HG03439 (cell line): ENCODE results near the gene MAGEA11.
"Not testable (repeated sequence)": the region's sequence is repeated elsewhere in the genome, so short reads cannot be mapped to it uniquely, and the experiment has no call there.

Experiments used
- ATAC-seq: cut with Tn5 transposase; IDR thresholded peaks from one replicate; pipeline ENCODE4 v1.9.1; 2021; ENCODE audit warnings: mild to moderate bottlenecking, moderate library complexity; ENCODE audit not compliant: unreplicated experiment

The MAGEA11 gene, protein sequence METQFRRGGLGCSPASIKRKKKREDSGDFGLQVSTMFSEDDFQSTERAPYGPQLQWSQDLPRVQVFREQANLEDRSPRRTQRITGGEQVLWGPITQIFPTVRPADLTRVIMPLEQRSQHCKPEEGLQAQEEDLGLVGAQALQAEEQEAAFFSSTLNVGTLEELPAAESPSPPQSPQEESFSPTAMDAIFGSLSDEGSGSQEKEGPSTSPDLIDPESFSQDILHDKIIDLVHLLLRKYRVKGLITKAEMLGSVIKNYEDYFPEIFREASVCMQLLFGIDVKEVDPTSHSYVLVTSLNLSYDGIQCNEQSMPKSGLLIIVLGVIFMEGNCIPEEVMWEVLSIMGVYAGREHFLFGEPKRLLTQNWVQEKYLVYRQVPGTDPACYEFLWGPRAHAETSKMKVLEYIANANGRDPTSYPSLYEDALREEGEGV

DNA sequence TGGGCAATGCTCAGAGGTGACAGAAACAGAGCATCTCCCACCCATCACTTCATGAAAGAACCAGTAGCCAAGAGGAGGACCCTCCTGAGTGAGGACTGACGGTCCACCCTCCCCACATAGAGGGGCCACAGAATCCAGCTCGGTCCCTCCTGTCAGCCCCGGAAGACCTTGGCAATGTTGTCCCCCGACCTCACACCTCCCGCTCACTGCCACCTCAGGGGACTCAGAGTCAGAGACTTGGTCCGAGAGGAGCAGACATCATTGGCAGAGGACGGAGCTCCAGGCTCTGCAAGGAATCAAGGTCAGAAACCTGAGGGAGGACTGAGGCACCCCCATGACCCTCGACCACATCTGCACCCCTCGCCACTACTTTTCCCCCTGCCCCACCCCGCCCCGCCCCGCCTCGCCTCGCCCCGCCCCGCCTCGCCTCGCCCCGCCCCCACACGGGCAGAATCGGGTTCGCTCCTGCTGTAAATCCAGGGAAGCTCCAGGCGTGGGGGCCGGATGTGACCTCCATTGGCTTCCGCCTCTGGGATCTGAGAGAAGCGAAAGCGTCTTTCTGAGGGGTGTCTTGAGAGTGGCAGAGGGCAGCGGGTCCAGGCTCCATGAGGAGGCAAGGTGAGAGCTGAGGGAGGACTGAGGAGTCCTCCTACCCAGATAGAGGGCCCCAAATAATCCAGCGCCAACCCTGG is at the start of gene MAGEA11:
MAGEA11 (plus strand) TSS at position 516 of the 692 bp plus-strand sequence. CDS start 1,100 bp downstream, outside the sequence.
- no peak for ATAC-seq

- not testable (repeated sequence) for ATAC-seq
These were observed 36.8 kb upstream of the MAGEA11 start for GRCh38 chrX:149675088-149675487.

DNA sequence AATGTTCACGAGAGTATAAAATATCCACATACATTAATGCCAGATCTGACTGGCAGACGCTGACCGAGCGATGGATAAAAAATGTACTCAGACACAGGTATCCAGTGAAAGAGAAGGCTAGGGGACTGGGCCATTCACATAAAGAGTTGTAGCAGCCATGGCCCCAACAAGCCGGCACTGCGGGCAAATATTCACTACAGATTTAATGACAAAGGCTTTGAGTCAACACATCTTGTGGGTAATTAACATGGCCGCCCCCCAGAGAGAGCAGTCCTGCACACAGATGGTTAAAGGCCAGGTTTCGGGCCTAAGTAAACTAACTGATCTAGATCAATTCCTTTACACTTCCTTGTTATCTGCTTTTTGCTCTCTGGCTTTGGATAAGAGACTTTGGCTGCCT is 36.3 kb upstream of the MAGEA11 start:
- not testable (repeated sequence) for ATAC-seq

GRCh38 chrX:149679164-149679678 is 32.6 kb upstream of the MAGEA11 start:
- ATAC-seq = not testable (repeated sequence)

DNA sequence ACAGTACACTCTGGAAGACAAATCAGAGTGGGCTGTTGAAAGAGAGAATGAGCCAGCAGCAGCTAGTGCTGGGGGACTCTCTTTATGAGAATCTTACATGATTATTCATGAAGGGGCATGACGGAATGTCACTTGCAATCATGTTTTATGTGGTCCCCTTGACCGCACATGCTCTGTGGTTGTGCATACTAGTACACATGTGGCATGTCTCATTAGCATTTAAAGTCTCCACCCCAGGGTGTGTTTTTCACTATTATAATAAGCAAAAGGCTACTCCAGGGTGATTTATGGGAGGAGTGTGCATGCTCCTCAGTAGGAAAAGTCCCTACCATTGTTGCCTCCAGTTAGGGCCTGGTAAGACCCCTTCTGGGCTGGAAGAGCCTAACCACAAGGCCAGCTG is 30.7 kb upstream of the MAGEA11 start:
- ATAC-seq = no peak

GRCh38 chrX:149682031-149682430 is 29.8 kb upstream of the MAGEA11 start:
- no peak for ATAC-seq

DNA sequence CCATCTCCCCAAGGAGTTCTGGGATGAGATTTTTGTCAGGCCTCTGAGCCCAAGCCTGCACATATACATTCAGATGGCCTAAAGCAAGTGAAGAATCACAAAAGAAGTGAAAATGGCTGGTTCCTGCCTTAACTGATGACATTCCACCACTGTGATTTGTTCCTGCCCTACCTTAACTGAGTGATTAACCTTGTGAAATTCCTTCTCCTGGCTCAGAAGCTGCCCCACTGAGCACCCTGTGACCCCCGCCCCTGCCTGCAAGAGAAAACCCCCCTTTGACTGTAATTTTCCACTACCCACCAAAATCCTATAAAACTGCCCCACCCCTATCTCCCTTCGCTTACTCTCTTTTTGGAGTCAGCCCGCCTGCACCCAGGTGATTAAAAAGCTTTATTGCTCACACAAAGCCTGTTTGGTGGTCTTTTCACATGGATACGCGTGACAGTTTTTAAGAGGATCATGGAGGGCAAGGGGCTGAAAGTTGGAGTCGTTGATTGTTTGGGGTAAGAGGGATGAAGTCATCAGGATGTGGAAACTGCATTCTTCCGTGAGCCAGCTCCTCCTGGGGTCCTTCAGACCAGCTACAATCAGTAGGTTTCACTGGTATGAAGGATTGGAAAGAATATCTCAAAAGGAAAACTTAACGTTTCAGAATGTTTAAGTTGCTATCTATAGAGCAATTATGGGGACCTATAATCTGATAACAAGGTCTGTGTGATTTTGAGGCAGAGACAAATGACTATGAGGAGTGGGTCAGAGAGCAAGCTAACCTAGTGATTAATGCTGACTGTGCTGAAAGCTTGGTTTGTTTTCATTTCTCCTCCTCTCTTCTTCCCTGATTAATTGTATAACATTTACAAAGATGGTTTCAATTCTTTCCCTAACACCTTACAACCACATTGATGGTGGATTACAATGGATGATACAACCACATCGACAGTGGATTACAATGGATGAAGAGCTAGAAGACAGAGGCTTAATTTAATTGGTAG is 28.6 kb upstream of the MAGEA11 start:
- no peak for ATAC-seq

GRCh38 chrX:149683966-149684730 is 27.7 kb upstream of the MAGEA11 start:
- ATAC-seq = no peak

GRCh38 chrX:149687991-149688390 is 23.9 kb upstream of the MAGEA11 start:
- ATAC-seq = no peak

DNA sequence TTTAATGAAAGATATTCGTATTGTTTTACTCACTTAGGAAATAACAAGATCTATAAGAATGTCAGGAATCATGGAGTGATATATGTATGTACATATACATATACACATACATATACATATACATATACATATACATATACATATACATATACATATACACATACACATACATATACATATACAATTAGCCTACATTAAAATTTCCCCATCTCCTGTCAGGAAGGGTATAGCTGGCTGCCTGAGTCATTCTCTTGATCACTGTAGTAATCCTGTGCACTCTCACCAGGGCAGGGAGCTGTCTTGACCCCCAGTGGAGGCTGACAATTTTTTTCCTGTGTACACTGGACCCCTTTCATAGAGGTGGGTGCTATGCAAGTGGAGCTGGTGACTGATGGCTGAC is 23.3 kb upstream of the MAGEA11 start:
- no peak for ATAC-seq

GRCh38 chrX:149691794-149692193 is 20.1 kb upstream of the MAGEA11 start:
- no peak for ATAC-seq

DNA sequence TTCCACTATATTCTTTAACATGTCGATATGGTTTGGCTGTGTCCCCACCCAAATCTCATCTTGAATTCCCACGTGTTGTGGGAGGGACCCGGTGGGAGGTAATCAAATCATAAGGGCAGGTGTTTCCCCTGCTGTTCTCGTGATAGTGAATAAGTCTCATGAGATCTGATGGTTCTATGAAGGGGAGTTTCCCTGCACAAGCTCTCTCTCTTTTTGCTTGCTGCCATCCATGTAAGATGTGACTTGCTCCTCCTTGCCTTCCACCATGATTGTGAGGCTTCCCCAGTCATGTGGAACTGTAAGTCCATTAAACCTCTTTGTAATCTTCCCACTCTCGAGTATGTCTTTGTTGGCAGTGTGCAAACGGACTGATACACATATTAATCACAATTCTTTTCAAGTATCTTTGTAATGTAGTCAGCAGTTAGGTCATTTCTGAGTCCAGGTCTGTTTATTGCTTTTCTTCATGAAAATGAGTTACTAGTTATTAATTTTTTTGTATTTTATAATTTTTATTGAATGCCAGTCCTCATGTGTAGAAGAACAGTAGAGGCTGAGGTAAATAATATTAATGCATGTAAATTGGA is 19.1 kb upstream of the MAGEA11 start:
- ATAC-seq = not testable (repeated sequence)

DNA sequence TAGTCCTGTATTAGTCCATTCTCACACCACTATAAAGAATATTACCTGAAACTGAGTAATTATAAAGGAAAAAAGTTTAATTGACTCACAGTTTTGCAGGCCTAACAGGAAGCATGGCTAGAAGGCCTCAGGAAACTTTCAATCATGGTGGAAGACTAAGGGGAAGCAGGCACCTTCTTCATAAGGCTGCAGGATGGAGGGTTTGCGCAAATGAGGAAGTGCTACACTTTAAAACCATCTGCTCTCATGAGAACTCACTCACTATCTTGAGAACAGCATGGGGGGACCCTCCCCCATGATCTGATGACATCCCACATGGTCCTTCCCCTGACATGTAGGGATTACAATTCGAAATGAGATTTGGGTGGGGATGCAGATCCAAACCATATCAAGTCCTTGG is 12.1 kb upstream of the MAGEA11 start:
- no peak for ATAC-seq

- ATAC-seq = no peak
These were observed 7.2 kb upstream of the MAGEA11 start for GRCh38 chrX:149704664-149705063.

DNA sequence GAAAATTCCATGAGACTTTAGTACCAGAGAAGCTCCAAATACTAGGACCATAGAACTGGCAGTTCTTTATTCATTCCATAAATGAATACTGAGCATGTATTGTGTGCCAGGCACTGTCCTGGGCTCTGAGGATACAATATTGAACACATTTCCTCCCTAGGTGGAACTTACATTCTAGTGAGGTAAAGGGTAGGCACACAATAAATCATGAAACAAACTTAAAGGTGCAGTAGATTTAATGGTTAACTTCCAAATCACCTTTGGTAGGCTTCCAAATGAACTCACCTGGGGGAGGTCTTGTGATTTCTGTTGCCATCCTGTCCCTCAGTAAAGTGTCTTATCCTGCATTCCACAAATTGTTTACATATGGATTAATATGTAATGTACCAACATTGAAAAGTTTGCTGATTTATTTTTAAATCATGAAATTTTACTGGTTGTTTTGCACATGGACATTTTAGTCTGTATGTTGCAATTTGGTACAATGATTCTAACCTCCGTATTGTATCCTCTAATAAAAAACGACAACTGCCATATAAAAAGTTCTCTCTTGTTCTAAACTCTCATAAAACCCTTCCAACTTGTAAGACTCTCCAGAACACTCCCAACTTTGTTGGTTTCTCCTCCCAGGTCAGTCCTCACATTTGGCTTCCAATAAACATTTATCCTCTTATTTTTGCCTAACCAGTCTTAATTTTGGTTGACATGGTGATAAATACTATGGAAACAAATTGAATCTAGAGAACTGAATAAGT is 4.5 kb upstream of the MAGEA11 start:
- no peak for ATAC-seq

DNA sequence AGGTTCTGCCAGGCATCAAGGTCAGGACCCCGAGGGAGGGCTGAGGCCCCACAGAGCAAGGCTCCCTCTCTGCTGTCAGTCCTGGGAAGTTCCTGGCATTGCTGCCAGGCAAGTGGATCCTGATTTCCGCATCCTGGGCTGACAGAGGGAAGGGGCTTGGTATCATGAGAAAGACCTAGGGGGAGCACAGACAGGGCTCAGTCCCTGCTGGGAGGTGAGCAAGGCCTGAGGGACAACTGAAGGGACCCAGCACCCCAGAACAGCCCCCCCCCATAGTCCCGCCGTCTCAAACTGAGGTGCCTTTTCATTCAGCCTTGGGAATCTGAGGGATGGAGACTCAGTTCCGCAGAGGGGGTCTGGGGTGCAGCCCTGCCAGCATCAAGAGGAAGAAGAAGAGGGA is 971 bp downstream of the MAGEA11 start:
- ATAC-seq = no peak

DNA sequence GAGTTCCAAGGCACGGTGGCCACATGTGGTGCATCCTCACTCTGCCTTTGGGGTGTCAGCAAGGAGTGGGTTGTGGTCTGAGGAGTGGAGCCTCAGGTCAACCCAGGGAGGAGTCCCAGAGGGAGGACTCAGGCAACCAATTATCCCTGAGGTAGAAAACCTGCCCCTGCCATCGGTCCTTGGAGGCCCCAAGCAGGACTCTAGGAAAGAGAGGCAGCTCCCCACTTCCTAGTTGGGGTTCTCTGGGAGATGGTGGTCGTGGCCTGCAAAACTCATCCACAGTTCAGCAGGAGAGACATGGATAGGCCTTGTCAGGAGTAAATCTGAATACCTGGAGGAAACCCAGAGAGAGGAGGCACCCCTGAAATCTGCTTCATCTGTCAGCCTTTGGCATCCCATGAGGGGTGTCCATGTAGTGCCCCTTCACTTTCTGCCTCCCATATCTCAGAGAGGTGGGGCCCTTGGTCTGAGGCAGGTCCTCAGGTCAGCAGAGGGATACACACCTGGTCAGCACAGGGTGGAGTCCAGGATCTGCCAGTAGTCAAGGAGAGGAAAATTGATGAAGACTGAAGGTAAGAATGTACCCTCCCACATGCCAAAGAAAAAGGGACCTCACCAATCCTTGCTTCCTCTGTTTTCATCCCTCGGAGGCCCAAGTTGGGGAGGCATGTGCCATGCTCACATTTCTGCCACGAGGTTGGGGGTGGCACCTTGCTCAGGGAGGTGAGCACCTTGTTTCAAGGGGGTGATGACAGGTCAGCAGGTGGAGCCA is 1.6 kb downstream of the MAGEA11 start:
- ATAC-seq = no peak

GRCh38 chrX:149715468-149715867 is 3.6 kb downstream of the MAGEA11 start:
- ATAC-seq = no peak
